ENCODE results near the gene NOL6. TPM values are rescaled to one million over a fixed set of nuclear protein-coding genes. Genes with fewer than 3 reads are reported as not detected.

Gene NOL6
- total and polyA plus RNA-seq, 2 of the 13 experiments (the other 11 are each of a cell fraction or from before 2014, with no cell fraction given), result 17.0 to 30.2 TPM

DNA sequence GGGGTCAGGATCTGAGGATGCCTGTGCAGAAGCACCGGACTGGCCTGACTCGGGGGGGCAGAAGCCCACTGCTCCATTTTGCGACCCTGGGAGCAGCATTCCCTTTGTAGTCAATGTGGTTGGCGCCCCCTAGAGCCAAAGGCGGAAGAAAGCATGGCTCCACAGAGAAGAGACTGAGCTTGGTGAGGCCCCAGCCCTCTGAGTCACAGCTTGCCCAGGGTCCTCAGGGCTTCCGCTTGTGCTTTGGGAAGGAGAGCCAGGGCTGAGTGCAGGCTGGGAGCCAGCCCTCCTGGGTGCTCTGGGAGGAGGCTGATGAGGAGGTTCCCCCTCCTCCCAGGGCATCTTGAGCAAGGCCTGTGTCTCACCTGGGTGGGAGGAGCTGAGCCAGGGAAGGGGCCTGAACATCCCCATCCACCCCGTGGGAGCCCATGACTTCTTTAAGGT, 20.9 kb downstream of the NOL6 start (continued):
- TF ChIP-seq, protein P1, sequence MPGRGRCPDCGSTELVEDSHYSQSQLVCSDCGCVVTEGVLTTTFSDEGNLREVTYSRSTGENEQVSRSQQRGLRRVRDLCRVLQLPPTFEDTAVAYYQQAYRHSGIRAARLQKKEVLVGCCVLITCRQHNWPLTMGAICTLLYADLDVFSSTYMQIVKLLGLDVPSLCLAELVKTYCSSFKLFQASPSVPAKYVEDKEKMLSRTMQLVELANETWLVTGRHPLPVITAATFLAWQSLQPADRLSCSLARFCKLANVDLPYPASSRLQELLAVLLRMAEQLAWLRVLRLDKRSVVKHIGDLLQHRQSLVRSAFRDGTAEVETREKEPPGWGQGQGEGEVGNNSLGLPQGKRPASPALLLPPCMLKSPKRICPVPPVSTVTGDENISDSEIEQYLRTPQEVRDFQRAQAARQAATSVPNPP (CRISPR knock-in tag; IDR thresholded peaks at IDR 0.05), result no peak
- no peak for TF ChIP-seq MAFK (conservative IDR thresholded peaks at IDR 0.05 in 1 of 2, IDR thresholded peaks at IDR 0.05 in 1 of 2; ENCODE audit: low read length in 2 of 2)
- no peak for TF ChIP-seq ZNF33A (CRISPR knock-in tag; IDR thresholded peaks at IDR 0.05; ENCODE audit: borderline replicate concordance)
- no peak for TF ChIP-seq ZNF282 (IDR thresholded peaks at IDR 0.05; ENCODE audit: partially characterized antibody)
- no peak for TF ChIP-seq CREM (IDR thresholded peaks at IDR 0.05)
- TF ChIP-seq CREM (CRISPR knock-in tag; IDR thresholded peaks at IDR 0.05), result no peak
- TF ChIP-seq ZNF552 (CRISPR knock-in tag; IDR thresholded peaks at IDR 0.05; ENCODE audit: borderline replicate concordance), result no peak
- no peak for TF ChIP-seq TFAP4 (IDR thresholded peaks at IDR 0.05; ENCODE audit: borderline replicate concordance, low read depth)
- TF ChIP-seq ZNF350 (CRISPR knock-in tag; IDR thresholded peaks at IDR 0.05; ENCODE audit: borderline replicate concordance, low read depth), result no peak; the same call in 1 of the 2 replicates
- TF ChIP-seq SCMH1 (CRISPR knock-in tag; IDR thresholded peaks at IDR 0.05; ENCODE audit: borderline replicate concordance), result no peak
- no peak for TF ChIP-seq ATF3 (CRISPR knock-in tag; IDR thresholded peaks at IDR 0.05)
- TF ChIP-seq KAT8 (CRISPR knock-in tag; IDR thresholded peaks at IDR 0.05), result peak; percentile 51
- no peak for TF ChIP-seq TP53 (CRISPR knock-in tag; conservative IDR thresholded peaks at IDR 0.05)
- no peak for TF ChIP-seq ZNF816 (CRISPR knock-in tag; IDR thresholded peaks at IDR 0.05; ENCODE audit: borderline replicate concordance)
- TF ChIP-seq MIER3 (CRISPR knock-in tag; IDR thresholded peaks at IDR 0.05; ENCODE audit: borderline replicate concordance), result no peak
- TF ChIP-seq FOXK1 (CRISPR knock-in tag; IDR thresholded peaks at IDR 0.05; ENCODE audit: borderline replicate concordance, low read depth), result no peak
- no peak for TF ChIP-seq POLR2G (IDR thresholded peaks at IDR 0.05; ENCODE audit: low read depth, low read length)
- no peak for TF ChIP-seq ZNF790 (CRISPR knock-in tag; IDR thresholded peaks at IDR 0.05; ENCODE audit: borderline replicate concordance)
- TF ChIP-seq ZNF180 (CRISPR knock-in tag; IDR thresholded peaks at IDR 0.05; ENCODE audit: borderline replicate concordance, low read depth), result no peak
- TF ChIP-seq ZNF543 (CRISPR knock-in tag; IDR thresholded peaks at IDR 0.05), result no peak
- TF ChIP-seq DRAP1 (CRISPR knock-in tag; IDR thresholded peaks at IDR 0.05), result no peak; the same call in 1 of the 2 replicates
- TF ChIP-seq ZBTB38 (CRISPR knock-in tag; IDR thresholded peaks at IDR 0.05), result no peak
- TF ChIP-seq, protein P2, sequence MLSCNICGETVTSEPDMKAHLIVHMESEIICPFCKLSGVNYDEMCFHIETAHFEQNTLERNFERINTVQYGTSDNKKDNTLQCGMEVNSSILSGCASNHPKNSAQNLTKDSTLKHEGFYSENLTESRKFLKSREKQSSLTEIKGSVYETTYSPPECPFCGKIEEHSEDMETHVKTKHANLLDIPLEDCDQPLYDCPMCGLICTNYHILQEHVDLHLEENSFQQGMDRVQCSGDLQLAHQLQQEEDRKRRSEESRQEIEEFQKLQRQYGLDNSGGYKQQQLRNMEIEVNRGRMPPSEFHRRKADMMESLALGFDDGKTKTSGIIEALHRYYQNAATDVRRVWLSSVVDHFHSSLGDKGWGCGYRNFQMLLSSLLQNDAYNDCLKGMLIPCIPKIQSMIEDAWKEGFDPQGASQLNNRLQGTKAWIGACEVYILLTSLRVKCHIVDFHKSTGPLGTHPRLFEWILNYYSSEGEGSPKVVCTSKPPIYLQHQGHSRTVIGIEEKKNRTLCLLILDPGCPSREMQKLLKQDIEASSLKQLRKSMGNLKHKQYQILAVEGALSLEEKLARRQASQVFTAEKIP (CRISPR knock-in tag; IDR thresholded peaks at IDR 0.05; ENCODE audit: borderline replicate concordance), result no peak

Measured in HepG2 (cell line).